ENCODE results near the gene FAM47E. TPM values are rescaled to one million over a fixed set of nuclear protein-coding genes. Genes with fewer than 3 reads are reported as not detected.

FAM47E gene
- total RNA-seq, 1 experiment from 2014 or later = 0.72 TPM

GRCh38 chr4:76257824-76258223 is 6.3 kb downstream of the FAM47E start:
- TF ChIP-seq TCF7L2 (IDR thresholded peaks at IDR 0.05; ENCODE audit: low read depth, low read length) (no peak), REST (IDR thresholded peaks at IDR 0.05; ENCODE audit: insufficient read depth in 1 of 2, low read depth in 2 of 2, low read length in 1 of 2) (no peak), SIN3A (IDR thresholded peaks at IDR 0.05; ENCODE audit: borderline replicate concordance, insufficient read depth, low read depth, low read length) (no peak), CTCF (IDR thresholded peaks at IDR 0.05) (no peak), POLR2AphosphoS5 (IDR thresholded peaks at IDR 0.05; ENCODE audit: low read depth, low read length) (no peak)
- H3K4me1 ChIP-seq (ENCODE audit: control insufficient read depth, insufficient read depth, low read length) = no peaks in the 10 kb centered on the region
- no peaks in the 10 kb centered on the region for H3K9me3 ChIP-seq (ENCODE audit: control insufficient read depth, insufficient read depth, low read depth, low read length)
- DNase-seq (ENCODE audit: low read depth, low spot score) (no peak), ATAC-seq (no peak)
- no peaks in the 10 kb centered on the region for H3K36me3 ChIP-seq (ENCODE audit: control insufficient read depth, insufficient read depth, low read length)
- H3K27me3 ChIP-seq (ENCODE audit: control insufficient read depth, insufficient read depth, low read length) = 0 out of 2 replicates have a peak, but pooled peaks cover 4% of the 10 kb centered on the region
- ChIA-PET POLR2A (no interaction called here), CTCF (no interaction called here)
- no peak overlapping the region for H3K27ac ChIP-seq (ENCODE audit: low read length)
- H3K4me3 ChIP-seq (ENCODE audit: low read depth in 2 of 2, low read length in 2 of 2) = no peak overlapping the region
- in situ Hi-C loops (cut with HindIII; ENCODE audit: low pct_unique_long_range_greater_than_20kb, low sequenced_read_pairs) (no loop called here), intact Hi-C loops (cut with micrococcal nuclease; ENCODE audit: unreplicated experiment) (no loop called here)
- no TSS peak for BruUV-seq (replicated peaks)

GRCh38 chr4:76260571-76260970 is 9.1 kb downstream of the FAM47E start:
- ChIA-PET POLR2A (no interaction called here), CTCF (no interaction called here)
- no peak overlapping the region for H3K27ac ChIP-seq (ENCODE audit: low read length)
- DNase-seq (ENCODE audit: low read depth, low spot score) (no peak), ATAC-seq (no peak)
- no peaks in the 10 kb centered on the region for H3K9me3 ChIP-seq (ENCODE audit: control insufficient read depth, insufficient read depth, low read depth, low read length)
- in situ Hi-C loops (cut with HindIII; ENCODE audit: low pct_unique_long_range_greater_than_20kb, low sequenced_read_pairs) (no loop called here), intact Hi-C loops (cut with micrococcal nuclease; ENCODE audit: unreplicated experiment) (no loop called here)
- no peak overlapping the region for H3K4me3 ChIP-seq (ENCODE audit: low read depth in 2 of 2, low read length in 2 of 2)
- no TSS peak for BruUV-seq (replicated peaks)
- no peaks in the 10 kb centered on the region for H3K4me1 ChIP-seq (ENCODE audit: control insufficient read depth, insufficient read depth, low read length)
- H3K36me3 ChIP-seq (ENCODE audit: control insufficient read depth, insufficient read depth, low read length) = no peaks in the 10 kb centered on the region
- H3K27me3 ChIP-seq (ENCODE audit: control insufficient read depth, insufficient read depth, low read length) = no peaks in the 10 kb centered on the region; the same call in 1 of the 2 replicates
- TF ChIP-seq POLR2AphosphoS5 (IDR thresholded peaks at IDR 0.05; ENCODE audit: low read depth, low read length) (no peak), REST (IDR thresholded peaks at IDR 0.05; ENCODE audit: insufficient read depth in 1 of 2, low read depth in 2 of 2, low read length in 1 of 2) (no peak), SIN3A (IDR thresholded peaks at IDR 0.05; ENCODE audit: borderline replicate concordance, insufficient read depth, low read depth, low read length) (no peak), TCF7L2 (IDR thresholded peaks at IDR 0.05; ENCODE audit: low read depth, low read length) (no peak), CTCF (IDR thresholded peaks at IDR 0.05) (no peak)

All from Panc1 (cell line).